Astrocyte (in vitro differentiated cells and primary cell): ENCODE data around the gene CRYBA4.

Experiments used
- CTCF ChIP-seq: IDR thresholded peaks from 2 replicates; pipeline ENCODE4 v1.5.1; 2011; ENCODE audit warnings: low read depth, mild to moderate bottlenecking, inconsistent platforms, low read length, moderate library complexity; ENCODE audit not compliant: insufficient read depth
- EZH2 ChIP-seq: IDR thresholded peaks from 2 replicates; pipeline ENCODE4 v1.6.1; 2012; ENCODE audit warnings: mild to moderate bottlenecking, low read length, inconsistent platforms; ENCODE audit not compliant: insufficient read depth

- TF ChIP-seq CTCF (no peak), EZH2 (no peak)
Observed at GRCh38 chr22:26610072-26610958, 11.4 kb upstream of the CRYBA4 start.
